ENCODE measurements around the gene NAPA. TPM values are rescaled to one million over a fixed set of nuclear protein-coding genes. Genes with fewer than 3 reads are reported as not detected.

Gene NAPA
- total RNA-seq, 1 experiment from 2014 or later: 158 TPM

DNA sequence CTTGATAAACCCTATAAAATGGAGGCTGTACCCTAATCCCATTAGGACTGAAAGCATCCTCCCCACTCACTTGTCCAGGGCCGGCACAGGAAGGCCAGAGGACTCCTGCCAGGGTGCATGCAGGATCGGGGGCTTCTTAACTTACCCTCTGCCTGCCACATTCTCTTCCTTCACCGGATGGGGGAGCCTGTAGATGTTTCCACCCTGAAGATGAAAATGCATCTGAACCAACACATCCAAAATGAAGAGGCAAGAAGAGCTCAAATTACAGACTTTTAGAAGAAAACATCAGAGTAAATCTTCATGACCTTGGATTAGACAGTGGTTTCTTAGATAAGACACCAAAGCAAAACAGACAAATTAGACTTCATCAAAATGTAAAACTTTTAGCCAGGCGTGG lies 25.9 kb upstream of the NAPA start:
- intact Hi-C loops (cut with micrococcal nuclease; ENCODE audit: unreplicated experiment): no loop called here
- CTCF ChIA-PET: interaction anchor here (1.0 kb wide), 2 partner anchors 104 to 167 kb away, joined by 4 read pairs; no protein-coding TSS in a partner anchor
- Mint-ChIP-seq H3K27ac (ENCODE audit: unreplicated experiment) (no peak overlapping the region), H3K9me3 (ENCODE audit: low read depth, unreplicated experiment) (no peaks in the 10 kb centered on the region), H3K27me3 (ENCODE audit: unreplicated experiment) (peaks cover 29% of the 10 kb centered on the region), H3K36me3 (ENCODE audit: insufficient read depth, unreplicated experiment) (no peaks in the 10 kb centered on the region), H3K4me1 (ENCODE audit: low read depth, unreplicated experiment) (no peaks in the 10 kb centered on the region), H3K4me3 (ENCODE audit: low read depth, unreplicated experiment) (no peak overlapping the region)
- TF ChIP-seq, protein P1, sequence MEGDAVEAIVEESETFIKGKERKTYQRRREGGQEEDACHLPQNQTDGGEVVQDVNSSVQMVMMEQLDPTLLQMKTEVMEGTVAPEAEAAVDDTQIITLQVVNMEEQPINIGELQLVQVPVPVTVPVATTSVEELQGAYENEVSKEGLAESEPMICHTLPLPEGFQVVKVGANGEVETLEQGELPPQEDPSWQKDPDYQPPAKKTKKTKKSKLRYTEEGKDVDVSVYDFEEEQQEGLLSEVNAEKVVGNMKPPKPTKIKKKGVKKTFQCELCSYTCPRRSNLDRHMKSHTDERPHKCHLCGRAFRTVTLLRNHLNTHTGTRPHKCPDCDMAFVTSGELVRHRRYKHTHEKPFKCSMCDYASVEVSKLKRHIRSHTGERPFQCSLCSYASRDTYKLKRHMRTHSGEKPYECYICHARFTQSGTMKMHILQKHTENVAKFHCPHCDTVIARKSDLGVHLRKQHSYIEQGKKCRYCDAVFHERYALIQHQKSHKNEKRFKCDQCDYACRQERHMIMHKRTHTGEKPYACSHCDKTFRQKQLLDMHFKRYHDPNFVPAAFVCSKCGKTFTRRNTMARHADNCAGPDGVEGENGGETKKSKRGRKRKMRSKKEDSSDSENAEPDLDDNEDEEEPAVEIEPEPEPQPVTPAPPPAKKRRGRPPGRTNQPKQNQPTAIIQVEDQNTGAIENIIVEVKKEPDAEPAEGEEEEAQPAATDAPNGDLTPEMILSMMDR (IDR thresholded peaks at IDR 0.05; ENCODE audit: unreplicated experiment): no peak
- DNase-seq: no peak
- no TSS peak for BruUV-seq (replicated peaks)

DNA sequence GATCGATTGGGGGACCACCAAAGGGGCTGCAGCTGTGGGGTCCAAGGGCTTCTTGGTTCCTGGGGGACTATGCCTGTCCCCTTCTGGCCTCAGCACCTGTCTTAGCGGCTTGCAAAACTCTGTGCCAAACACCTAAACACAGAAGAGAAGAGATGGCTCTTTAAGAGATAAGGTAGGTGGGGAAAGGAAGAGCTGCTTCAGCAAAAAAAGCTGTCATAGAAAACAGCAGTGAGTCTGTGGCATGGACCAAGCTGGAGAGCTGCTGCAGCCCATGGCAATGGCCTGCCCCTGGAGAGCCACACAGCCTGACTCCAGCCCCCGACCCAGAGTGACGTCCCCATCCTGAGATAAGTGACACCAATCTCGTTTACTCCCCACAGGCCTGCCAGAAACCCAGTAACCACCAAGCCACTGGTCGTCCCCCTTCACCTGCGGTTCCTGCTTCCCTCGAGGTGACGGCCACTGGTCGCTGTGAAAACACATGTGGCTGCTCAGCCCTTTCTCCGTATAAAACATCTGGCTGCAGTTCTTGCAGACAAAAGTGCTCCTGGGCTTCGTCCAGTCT lies 25.0 kb upstream of the NAPA start:
- peaks cover 29% of the 10 kb centered on the region for H3K27me3 Mint-ChIP-seq (ENCODE audit: unreplicated experiment)
- H3K4me3 Mint-ChIP-seq (ENCODE audit: low read depth, unreplicated experiment): no peak overlapping the region
- intact Hi-C loops (cut with micrococcal nuclease; ENCODE audit: unreplicated experiment): no loop called here
- no peak for DNase-seq
- no peak overlapping the region for H3K27ac Mint-ChIP-seq (ENCODE audit: unreplicated experiment)
- BruUV-seq (replicated peaks): no TSS peak
- no peaks in the 10 kb centered on the region for H3K36me3 Mint-ChIP-seq (ENCODE audit: insufficient read depth, unreplicated experiment)
- CTCF ChIA-PET: no interaction called here
- no peaks in the 10 kb centered on the region for H3K9me3 Mint-ChIP-seq (ENCODE audit: low read depth, unreplicated experiment)
- H3K4me1 Mint-ChIP-seq (ENCODE audit: low read depth, unreplicated experiment): no peaks in the 10 kb centered on the region
- TF ChIP-seq, protein P1 (IDR thresholded peaks at IDR 0.05; ENCODE audit: unreplicated experiment): no peak

DNA sequence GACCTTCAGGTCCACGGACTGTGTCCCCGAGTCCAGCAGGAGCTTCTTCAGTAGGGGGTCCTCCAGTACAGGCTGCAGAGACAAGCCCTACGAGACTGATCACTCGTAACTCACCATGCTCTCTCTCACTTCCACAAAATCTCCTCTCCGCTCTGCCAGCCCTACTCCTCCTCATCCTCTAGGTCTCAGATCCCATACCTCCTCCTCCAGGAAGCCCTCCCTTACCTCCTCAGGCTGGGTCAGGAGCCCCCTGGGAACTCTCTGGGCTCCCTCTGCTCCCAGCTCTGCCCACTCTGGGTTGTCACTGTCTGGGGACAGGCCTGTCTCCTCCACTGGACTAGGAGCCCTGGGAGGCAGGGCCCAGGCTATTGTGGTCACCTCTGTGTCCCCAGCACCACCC lies 23.9 kb upstream of the NAPA start:
- no TSS peak for BruUV-seq (replicated peaks)
- intact Hi-C loops (cut with micrococcal nuclease; ENCODE audit: unreplicated experiment): no loop called here
- CTCF ChIA-PET: no interaction called here
- DNase-seq: no peak
- H3K36me3 Mint-ChIP-seq (ENCODE audit: insufficient read depth, unreplicated experiment): no peaks in the 10 kb centered on the region
- TF ChIP-seq, protein P1 (IDR thresholded peaks at IDR 0.05; ENCODE audit: unreplicated experiment): no peak
- H3K4me3 Mint-ChIP-seq (ENCODE audit: low read depth, unreplicated experiment): no peak overlapping the region
- H3K9me3 Mint-ChIP-seq (ENCODE audit: low read depth, unreplicated experiment): no peaks in the 10 kb centered on the region
- H3K27me3 Mint-ChIP-seq (ENCODE audit: unreplicated experiment): peaks cover 29% of the 10 kb centered on the region
- H3K27ac Mint-ChIP-seq (ENCODE audit: unreplicated experiment): no peak overlapping the region
- H3K4me1 Mint-ChIP-seq (ENCODE audit: low read depth, unreplicated experiment): no peaks in the 10 kb centered on the region

DNA sequence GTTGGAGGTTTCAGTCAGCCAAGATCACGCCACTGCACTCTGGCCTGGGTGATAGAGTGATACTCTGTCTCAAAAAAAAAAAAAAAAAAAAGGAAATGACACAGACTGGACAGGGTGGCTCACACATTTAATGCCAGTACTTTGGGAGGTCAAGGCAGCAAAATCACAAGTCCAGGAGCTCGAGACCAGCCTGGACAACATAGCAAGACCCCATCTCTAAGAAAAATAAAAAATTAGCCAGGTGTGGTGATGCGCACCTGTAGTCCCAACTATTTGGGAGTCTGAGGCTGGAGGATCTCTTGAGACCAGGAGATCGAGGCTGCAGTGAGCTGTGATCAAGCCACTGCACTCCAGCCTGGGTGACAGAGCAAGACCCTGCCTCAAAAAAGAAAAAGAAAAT lies 22.6 kb upstream of the NAPA start:
- no TSS peak for BruUV-seq (replicated peaks)
- CTCF ChIA-PET: interaction anchor here (0.7 kb wide), 3 partner anchors 70 to 682 kb away, joined by 4 to 5 read pairs (median 4); no protein-coding TSS in a partner anchor
- TF ChIP-seq, protein P1 (IDR thresholded peaks at IDR 0.05; ENCODE audit: unreplicated experiment): no peak
- DNase-seq: no peak
- Mint-ChIP-seq H3K27ac (ENCODE audit: unreplicated experiment) (no peak overlapping the region), H3K9me3 (ENCODE audit: low read depth, unreplicated experiment) (no peaks in the 10 kb centered on the region), H3K4me1 (ENCODE audit: low read depth, unreplicated experiment) (no peaks in the 10 kb centered on the region), H3K27me3 (ENCODE audit: unreplicated experiment) (peaks cover 34% of the 10 kb centered on the region), H3K4me3 (ENCODE audit: low read depth, unreplicated experiment) (no peak overlapping the region), H3K36me3 (ENCODE audit: insufficient read depth, unreplicated experiment) (no peaks in the 10 kb centered on the region)
- intact Hi-C loops (cut with micrococcal nuclease; ENCODE audit: unreplicated experiment): no loop called here
